ENCODE measurements around the gene NCAPG2.

GRCh38 chr7:158716802-158717201, 12.2 kb upstream of the NCAPG2 start:
- TF ChIP-seq, protein P1, sequence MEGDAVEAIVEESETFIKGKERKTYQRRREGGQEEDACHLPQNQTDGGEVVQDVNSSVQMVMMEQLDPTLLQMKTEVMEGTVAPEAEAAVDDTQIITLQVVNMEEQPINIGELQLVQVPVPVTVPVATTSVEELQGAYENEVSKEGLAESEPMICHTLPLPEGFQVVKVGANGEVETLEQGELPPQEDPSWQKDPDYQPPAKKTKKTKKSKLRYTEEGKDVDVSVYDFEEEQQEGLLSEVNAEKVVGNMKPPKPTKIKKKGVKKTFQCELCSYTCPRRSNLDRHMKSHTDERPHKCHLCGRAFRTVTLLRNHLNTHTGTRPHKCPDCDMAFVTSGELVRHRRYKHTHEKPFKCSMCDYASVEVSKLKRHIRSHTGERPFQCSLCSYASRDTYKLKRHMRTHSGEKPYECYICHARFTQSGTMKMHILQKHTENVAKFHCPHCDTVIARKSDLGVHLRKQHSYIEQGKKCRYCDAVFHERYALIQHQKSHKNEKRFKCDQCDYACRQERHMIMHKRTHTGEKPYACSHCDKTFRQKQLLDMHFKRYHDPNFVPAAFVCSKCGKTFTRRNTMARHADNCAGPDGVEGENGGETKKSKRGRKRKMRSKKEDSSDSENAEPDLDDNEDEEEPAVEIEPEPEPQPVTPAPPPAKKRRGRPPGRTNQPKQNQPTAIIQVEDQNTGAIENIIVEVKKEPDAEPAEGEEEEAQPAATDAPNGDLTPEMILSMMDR (IDR thresholded peaks at IDR 0.05) = no peak
- TF ChIP-seq POLR2A (IDR thresholded peaks at IDR 0.05) = no peak

Measured in body of pancreas (tissue), 4 donors.